Calu3 (cell line): ENCODE measurements around the gene TNFRSF8. TPM values are rescaled to one million over a fixed set of nuclear protein-coding genes. Genes with fewer than 3 reads are reported as not detected.

Experiments
- BruUV-seq: library from RNA; stranded (reverse); fragments of 400-500 nt; replicated peaks from 2 replicates; lab custom pipeline; 2021; lab: Mats Ljungman, UMichigan
- CTCF ChIA-PET: fragments of 300-600 bp; sonication (Branson Sonifier 250); formaldehyde crosslinking; loops from one replicate; lab custom pipeline; 2022; ENCODE audit warnings: antibody characterized with exemption; lab: Charles Lee
- DNase-seq: peaks from one replicate; pipeline ENCODE4 v3.0.0; 2022
- H3K27ac Mint-ChIP-seq: one replicate; pipeline ENCODE4 v1.8.0; 2022; ENCODE audit warnings: mixed read lengths; ENCODE audit not compliant: unreplicated experiment
- H3K27me3 Mint-ChIP-seq: one replicate; pipeline ENCODE4 v1.8.0; 2022; ENCODE audit warnings: mixed read lengths; ENCODE audit not compliant: unreplicated experiment
- H3K36me3 Mint-ChIP-seq: one replicate; pipeline ENCODE4 v1.8.0; 2022; ENCODE audit warnings: mild to moderate bottlenecking, moderate library complexity, mixed read lengths; ENCODE audit not compliant: insufficient read depth, unreplicated experiment
- H3K4me1 Mint-ChIP-seq: one replicate; pipeline ENCODE4 v1.8.0; 2022; ENCODE audit warnings: mild to moderate bottlenecking, low read depth, mixed read lengths; ENCODE audit not compliant: unreplicated experiment
- H3K4me3 Mint-ChIP-seq: one replicate; pipeline ENCODE4 v1.8.0; 2022; ENCODE audit warnings: mild to moderate bottlenecking, low read depth, moderate library complexity, mixed read lengths; ENCODE audit not compliant: unreplicated experiment
- H3K9me3 Mint-ChIP-seq: one replicate; pipeline ENCODE4 v1.8.0; 2022; ENCODE audit warnings: low read depth, mixed read lengths; ENCODE audit not compliant: unreplicated experiment
- CTCF ChIP-seq: fragments of 200-600 bp; IDR thresholded peaks from one replicate; pipeline ENCODE4 v1.8.0; 2022; ENCODE audit warnings: antibody characterized with exemption; ENCODE audit not compliant: unreplicated experiment
- intact Hi-C: fragments of 100-400 bp; cut with micrococcal nuclease; formaldehyde crosslinking; loops from one replicate; pipeline ENCODE4 v1.10.0; 2022; ENCODE audit not compliant: unreplicated experiment
- total RNA-seq: library from RNA; stranded (reverse); gene quantifications from 2 replicates; pipeline ENCODE4 v1.2.3, GENCODE V29; 2022

Gene TNFRSF8
- total RNA-seq, 1 experiment from 2014 or later = not detected

DNA sequence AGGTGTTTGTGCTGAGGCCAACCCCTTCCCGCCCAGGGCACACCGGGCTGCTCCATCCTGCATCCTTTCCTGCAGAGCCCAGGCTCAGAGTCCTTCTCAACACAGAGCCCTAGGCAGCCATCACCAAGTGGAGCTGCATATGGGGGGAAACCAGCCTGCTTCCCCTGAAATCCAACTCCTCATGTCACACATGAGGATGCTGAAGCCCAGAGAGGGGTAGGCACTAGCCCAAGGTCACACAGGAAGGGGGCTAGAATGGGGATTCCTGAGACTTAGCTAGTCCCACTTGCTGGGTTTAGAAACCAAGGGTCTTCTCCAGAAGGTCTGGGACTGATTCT lies 98.2 kb downstream of the TNFRSF8 start:
- peaks cover 50% of the 10 kb centered on the region for H3K4me1 Mint-ChIP-seq
- intact Hi-C loops = no loop called here
- no peaks in the 10 kb centered on the region for H3K9me3 Mint-ChIP-seq
- H3K27me3 Mint-ChIP-seq = no peaks in the 10 kb centered on the region
- H3K36me3 Mint-ChIP-seq = peaks cover 9% of the 10 kb centered on the region
- no TSS peak for BruUV-seq
- CTCF ChIA-PET = interaction anchor here (0.9 kb wide), 1 partner anchor 32 kb away, joined by 3 read pairs; no protein-coding TSS in a partner anchor
- no peak for DNase-seq
- TF ChIP-seq CTCF = no peak
- no peak overlapping the region for H3K4me3 Mint-ChIP-seq
- no peak overlapping the region for H3K27ac Mint-ChIP-seq

GRCh38 chr1:12161662-12162458 lies 98.8 kb downstream of the TNFRSF8 start:
- no peak overlapping the region for H3K27ac Mint-ChIP-seq
- no peaks in the 10 kb centered on the region for H3K27me3 Mint-ChIP-seq
- H3K4me3 Mint-ChIP-seq = no peak overlapping the region
- H3K4me1 Mint-ChIP-seq = peaks cover 49% of the 10 kb centered on the region
- intact Hi-C loops = no loop called here
- peak; percentile 77 for DNase-seq
- TF ChIP-seq CTCF = no peak
- CTCF ChIA-PET = interaction anchor here (0.9 kb wide), 1 partner anchor 32 kb away, joined by 3 read pairs; no protein-coding TSS in a partner anchor
- no TSS peak for BruUV-seq
- H3K9me3 Mint-ChIP-seq = no peaks in the 10 kb centered on the region
- peaks cover 14% of the 10 kb centered on the region for H3K36me3 Mint-ChIP-seq

GRCh38 chr1:12162459-12163137 lies 99.5 kb downstream of the TNFRSF8 start:
- Mint-ChIP-seq H3K27ac (no peak overlapping the region), H3K36me3 (peaks cover 14% of the 10 kb centered on the region), H3K9me3 (no peaks in the 10 kb centered on the region), H3K4me3 (no peak overlapping the region), H3K27me3 (no peaks in the 10 kb centered on the region), H3K4me1 (peaks cover 41% of the 10 kb centered on the region)
- no TSS peak for BruUV-seq
- no peak for TF ChIP-seq CTCF
- intact Hi-C loops = no loop called here
- no peak for DNase-seq
- CTCF ChIA-PET = no interaction called here

- BruUV-seq = no TSS peak
- Mint-ChIP-seq H3K36me3 (peaks cover 14% of the 10 kb centered on the region), H3K27ac (no peak overlapping the region), H3K27me3 (no peaks in the 10 kb centered on the region), H3K9me3 (no peaks in the 10 kb centered on the region), H3K4me3 (no peak overlapping the region), H3K4me1 (peaks cover 36% of the 10 kb centered on the region)
- CTCF ChIA-PET = no interaction called here
- no peak for DNase-seq
- intact Hi-C loops = no loop called here
- no peak for TF ChIP-seq CTCF
These were observed 100.1 kb downstream of the TNFRSF8 start for GRCh38 chr1:12163210-12163609.
